ENCODE measurements around the gene PTPRA. TPM values are rescaled to one million over a fixed set of nuclear protein-coding genes. Genes with fewer than 3 reads are reported as not detected.
A peak's percentile ranks its signal among the peaks of the same experiment; 100 is the strongest.

The PTPRA gene
- total and polyA plus RNA-seq, 2 of the 13 experiments (the other 11 are each of a cell fraction or from before 2014, with no cell fraction given) = 47.2 to 127 TPM

DNA sequence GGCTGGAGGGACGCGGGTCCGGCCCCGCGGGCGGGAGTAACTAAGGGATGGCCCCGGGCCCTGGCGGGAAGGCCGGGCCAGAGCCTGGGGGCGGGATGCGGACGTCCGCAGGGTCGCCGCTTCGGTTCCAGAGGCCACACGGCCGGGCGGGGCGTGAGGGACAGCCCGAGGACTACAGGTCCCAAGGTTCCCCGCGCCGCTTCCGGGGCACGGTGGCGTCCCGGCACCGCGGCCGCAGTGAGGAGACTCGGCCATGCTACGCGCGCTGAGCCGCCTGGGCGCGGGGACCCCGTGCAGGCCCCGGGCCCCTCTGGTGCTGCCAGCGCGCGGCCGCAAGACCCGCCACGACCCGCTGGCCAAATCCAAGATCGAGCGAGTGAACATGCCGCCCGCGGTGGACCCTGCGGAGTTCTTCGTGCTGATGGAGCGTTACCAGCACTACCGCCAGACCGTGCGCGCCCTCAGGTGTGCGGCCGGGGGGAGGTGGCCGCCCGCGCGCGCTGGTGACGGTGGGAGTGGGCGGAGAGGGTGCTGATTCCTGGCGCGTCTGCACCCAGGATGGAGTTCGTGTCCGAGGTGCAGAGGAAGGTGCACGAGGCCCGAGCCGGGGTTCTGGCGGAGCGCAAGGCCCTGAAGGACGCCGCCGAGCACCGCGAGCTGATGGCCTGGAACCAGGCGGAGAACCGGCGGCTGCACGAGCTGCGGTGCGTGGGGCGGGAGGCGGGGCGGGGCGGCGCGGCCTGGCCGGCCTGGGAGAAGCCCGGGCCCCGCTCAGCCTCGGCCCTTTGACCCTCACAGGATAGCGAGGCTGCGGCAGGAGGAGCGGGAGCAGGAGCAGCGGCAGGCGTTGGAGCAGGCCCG lies 172.8 kb downstream of the PTPRA start, which contains the start of gene MRPS26 (continued):
- TF ChIP-seq, protein P1, sequence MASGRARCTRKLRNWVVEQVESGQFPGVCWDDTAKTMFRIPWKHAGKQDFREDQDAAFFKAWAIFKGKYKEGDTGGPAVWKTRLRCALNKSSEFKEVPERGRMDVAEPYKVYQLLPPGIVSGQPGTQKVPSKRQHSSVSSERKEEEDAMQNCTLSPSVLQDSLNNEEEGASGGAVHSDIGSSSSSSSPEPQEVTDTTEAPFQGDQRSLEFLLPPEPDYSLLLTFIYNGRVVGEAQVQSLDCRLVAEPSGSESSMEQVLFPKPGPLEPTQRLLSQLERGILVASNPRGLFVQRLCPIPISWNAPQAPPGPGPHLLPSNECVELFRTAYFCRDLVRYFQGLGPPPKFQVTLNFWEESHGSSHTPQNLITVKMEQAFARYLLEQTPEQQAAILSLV (CRISPR knock-in tag; IDR thresholded peaks at IDR 0.05; ENCODE audit: borderline replicate concordance) = peak; percentile 93
- TF ChIP-seq FOXA3 (CRISPR knock-in tag; IDR thresholded peaks at IDR 0.05) (peak; percentile 69), ZMYM4 (CRISPR knock-in tag; IDR thresholded peaks at IDR 0.05) (peak; percentile 83), ZNF619 (CRISPR knock-in tag; IDR thresholded peaks at IDR 0.05) (peak; percentile 98), NFE2L1 (CRISPR knock-in tag; IDR thresholded peaks at IDR 0.05; ENCODE audit: borderline replicate concordance) (no peak; the same call in none of the 2 replicates), ATRX (CRISPR knock-in tag; IDR thresholded peaks at IDR 0.05; ENCODE audit: borderline replicate concordance) (no peak; the same call in 1 of the 2 replicates), TBP (CRISPR knock-in tag; IDR thresholded peaks at IDR 0.05) (no peak), CBX2 (IDR thresholded peaks at IDR 0.05; ENCODE audit: low read depth, low read length) (no peak), CBX2 (CRISPR knock-in tag; IDR thresholded peaks at IDR 0.05; ENCODE audit: low read depth) (0 out of 2 replicates have a peak, but pooled peaks have one; percentile 35), ZSCAN20 (CRISPR knock-in tag; IDR thresholded peaks at IDR 0.05; ENCODE audit: borderline replicate concordance) (peak; percentile 81), CENPX (CRISPR knock-in tag; IDR thresholded peaks at IDR 0.05) (no peak)
- TF ChIP-seq, protein P2, sequence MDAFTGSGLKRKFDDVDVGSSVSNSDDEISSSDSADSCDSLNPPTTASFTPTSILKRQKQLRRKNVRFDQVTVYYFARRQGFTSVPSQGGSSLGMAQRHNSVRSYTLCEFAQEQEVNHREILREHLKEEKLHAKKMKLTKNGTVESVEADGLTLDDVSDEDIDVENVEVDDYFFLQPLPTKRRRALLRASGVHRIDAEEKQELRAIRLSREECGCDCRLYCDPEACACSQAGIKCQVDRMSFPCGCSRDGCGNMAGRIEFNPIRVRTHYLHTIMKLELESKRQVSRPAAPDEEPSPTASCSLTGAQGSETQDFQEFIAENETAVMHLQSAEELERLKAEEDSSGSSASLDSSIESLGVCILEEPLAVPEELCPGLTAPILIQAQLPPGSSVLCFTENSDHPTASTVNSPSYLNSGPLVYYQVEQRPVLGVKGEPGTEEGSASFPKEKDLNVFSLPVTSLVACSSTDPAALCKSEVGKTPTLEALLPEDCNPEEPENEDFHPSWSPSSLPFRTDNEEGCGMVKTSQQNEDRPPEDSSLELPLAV (CRISPR knock-in tag; conservative IDR thresholded peaks at IDR 0.05; ENCODE audit: low read depth) = peak; percentile 77; the same call in 1 of the 2 replicates
- TF ChIP-seq, protein P3, sequence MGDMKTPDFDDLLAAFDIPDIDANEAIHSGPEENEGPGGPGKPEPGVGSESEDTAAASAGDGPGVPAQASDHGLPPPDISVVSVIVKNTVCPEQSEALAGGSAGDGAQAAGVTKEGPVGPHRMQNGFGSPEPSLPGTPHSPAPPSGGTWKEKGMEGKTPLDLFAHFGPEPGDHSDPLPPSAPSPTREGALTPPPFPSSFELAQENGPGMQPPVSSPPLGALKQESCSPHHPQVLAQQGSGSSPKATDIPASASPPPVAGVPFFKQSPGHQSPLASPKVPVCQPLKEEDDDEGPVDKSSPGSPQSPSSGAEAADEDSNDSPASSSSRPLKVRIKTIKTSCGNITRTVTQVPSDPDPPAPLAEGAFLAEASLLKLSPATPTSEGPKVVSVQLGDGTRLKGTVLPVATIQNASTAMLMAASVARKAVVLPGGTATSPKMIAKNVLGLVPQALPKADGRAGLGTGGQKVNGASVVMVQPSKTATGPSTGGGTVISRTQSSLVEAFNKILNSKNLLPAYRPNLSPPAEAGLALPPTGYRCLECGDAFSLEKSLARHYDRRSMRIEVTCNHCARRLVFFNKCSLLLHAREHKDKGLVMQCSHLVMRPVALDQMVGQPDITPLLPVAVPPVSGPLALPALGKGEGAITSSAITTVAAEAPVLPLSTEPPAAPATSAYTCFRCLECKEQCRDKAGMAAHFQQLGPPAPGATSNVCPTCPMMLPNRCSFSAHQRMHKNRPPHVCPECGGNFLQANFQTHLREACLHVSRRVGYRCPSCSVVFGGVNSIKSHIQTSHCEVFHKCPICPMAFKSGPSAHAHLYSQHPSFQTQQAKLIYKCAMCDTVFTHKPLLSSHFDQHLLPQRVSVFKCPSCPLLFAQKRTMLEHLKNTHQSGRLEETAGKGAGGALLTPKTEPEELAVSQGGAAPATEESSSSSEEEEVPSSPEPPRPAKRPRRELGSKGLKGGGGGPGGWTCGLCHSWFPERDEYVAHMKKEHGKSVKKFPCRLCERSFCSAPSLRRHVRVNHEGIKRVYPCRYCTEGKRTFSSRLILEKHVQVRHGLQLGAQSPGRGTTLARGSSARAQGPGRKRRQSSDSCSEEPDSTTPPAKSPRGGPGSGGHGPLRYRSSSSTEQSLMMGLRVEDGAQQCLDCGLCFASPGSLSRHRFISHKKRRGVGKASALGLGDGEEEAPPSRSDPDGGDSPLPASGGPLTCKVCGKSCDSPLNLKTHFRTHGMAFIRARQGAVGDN (CRISPR knock-in tag; IDR thresholded peaks at IDR 0.05) = peak; percentile 98
- TF ChIP-seq, protein P4, sequence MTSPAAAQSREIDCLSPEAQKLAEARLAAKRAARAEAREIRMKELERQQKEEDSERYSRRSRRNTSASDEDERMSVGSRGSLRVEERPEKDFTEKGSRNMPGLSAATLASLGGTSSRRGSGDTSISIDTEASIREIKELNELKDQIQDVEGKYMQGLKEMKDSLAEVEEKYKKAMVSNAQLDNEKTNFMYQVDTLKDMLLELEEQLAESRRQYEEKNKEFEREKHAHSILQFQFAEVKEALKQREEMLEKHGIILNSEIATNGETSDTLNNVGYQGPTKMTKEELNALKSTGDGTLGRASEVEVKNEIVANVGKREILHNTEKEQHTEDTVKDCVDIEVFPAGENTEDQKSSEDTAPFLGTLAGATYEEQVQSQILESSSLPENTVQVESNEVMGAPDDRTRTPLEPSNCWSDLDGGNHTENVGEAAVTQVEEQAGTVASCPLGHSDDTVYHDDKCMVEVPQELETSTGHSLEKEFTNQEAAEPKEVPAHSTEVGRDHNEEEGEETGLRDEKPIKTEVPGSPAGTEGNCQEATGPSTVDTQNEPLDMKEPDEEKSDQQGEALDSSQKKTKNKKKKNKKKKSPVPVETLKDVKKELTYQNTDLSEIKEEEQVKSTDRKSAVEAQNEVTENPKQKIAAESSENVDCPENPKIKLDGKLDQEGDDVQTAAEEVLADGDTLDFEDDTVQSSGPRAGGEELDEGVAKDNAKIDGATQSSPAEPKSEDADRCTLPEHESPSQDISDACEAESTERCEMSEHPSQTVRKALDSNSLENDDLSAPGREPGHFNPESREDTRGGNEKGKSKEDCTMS (CRISPR knock-in tag; conservative IDR thresholded peaks at IDR 0.05) = peak; percentile 59; the same call in 1 of the 2 replicates
- TF ChIP-seq, protein P5, sequence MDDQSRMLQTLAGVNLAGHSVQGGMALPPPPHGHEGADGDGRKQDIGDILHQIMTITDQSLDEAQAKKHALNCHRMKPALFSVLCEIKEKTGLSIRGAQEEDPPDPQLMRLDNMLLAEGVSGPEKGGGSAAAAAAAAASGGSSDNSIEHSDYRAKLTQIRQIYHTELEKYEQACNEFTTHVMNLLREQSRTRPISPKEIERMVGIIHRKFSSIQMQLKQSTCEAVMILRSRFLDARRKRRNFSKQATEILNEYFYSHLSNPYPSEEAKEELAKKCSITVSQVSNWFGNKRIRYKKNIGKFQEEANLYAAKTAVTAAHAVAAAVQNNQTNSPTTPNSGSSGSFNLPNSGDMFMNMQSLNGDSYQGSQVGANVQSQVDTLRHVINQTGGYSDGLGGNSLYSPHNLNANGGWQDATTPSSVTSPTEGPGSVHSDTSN (CRISPR knock-in tag; IDR thresholded peaks at IDR 0.05; ENCODE audit: borderline replicate concordance) = peak; percentile 87
- TF ChIP-seq, protein P6, sequence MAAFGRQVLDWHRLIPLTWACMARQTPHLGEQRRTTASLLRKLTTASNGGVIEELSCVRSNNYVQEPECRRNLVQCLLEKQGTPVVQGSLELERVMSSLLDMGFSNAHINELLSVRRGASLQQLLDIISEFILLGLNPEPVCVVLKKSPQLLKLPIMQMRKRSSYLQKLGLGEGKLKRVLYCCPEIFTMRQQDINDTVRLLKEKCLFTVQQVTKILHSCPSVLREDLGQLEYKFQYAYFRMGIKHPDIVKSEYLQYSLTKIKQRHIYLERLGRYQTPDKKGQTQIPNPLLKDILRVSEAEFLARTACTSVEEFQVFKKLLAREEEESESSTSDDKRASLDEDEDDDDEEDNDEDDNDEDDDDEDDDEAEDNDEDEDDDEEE (CRISPR knock-in tag; IDR thresholded peaks at IDR 0.05) = peak; percentile 100
